ENCODE measurements around the gene VGLL4.

DNA sequence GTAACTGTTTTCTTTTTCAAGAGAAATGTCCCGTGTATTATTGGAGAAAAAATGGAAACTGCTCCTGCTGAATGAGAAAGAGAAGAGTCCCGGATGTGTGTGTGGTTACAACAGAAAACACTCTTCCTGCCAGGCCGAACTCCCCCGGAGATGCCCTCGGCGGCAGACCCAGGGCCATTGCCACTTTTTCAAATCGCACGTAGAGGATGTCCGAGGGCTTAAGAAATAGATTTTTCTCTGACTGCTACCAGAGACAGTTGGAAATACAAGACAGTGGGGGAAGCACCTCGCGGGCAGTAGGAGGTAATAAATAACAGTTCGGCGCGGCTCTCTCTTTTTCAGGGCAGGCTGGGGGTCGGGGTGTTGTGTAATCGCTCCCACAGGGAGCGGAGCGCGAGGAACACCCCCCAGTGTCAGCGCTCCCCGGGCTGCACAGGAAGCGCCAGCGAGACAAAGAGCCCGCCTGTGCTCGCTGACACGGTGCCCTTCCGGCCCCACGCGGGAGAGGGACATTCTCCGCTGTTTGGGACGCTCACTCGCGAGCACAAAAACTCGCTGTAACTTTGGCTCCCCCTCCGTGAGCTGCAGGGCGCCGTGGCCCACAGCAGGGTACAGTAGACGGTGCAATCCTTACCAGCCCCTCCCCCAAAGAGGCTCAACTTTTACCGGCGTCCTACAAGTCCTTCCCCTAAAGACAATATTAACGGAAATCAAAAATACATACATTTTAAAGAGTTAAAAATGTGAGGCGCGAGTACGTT is 1.1 kb downstream of the VGLL4 start:
- peak; percentile 73 for TF ChIP-seq POLR2A (IDR thresholded peaks at IDR 0.05; ENCODE audit: low read depth, low read length)
- TF ChIP-seq, protein P1, sequence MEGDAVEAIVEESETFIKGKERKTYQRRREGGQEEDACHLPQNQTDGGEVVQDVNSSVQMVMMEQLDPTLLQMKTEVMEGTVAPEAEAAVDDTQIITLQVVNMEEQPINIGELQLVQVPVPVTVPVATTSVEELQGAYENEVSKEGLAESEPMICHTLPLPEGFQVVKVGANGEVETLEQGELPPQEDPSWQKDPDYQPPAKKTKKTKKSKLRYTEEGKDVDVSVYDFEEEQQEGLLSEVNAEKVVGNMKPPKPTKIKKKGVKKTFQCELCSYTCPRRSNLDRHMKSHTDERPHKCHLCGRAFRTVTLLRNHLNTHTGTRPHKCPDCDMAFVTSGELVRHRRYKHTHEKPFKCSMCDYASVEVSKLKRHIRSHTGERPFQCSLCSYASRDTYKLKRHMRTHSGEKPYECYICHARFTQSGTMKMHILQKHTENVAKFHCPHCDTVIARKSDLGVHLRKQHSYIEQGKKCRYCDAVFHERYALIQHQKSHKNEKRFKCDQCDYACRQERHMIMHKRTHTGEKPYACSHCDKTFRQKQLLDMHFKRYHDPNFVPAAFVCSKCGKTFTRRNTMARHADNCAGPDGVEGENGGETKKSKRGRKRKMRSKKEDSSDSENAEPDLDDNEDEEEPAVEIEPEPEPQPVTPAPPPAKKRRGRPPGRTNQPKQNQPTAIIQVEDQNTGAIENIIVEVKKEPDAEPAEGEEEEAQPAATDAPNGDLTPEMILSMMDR (conservative IDR thresholded peaks at IDR 0.05; ENCODE audit: low read depth, low read length), result no peak

Data from IMR-90 (cell line).